Measurements from ENCODE around the gene PRR7. TPM values are rescaled to one million over a fixed set of nuclear protein-coding genes. Genes with fewer than 3 reads are reported as not detected.

Gene PRR7
- total and polyA plus RNA-seq, 7 donors: 0.39 to 3.8 (median 1.8) TPM

- intact Hi-C loops (cut with DNase I): no loop called here
- Histone ChIP-seq H3K27me3 (ENCODE audit: insufficient read depth in 3 of 3, low read length in 2 of 3) (no peaks in the 10 kb centered on the region), H3K4me3 (peak overlapping the region; percentile 81), H3K4me1 (peaks cover 26% of the 10 kb centered on the region), H3K27ac (peak overlapping the region; percentile 86), H3K9me3 (no peaks in the 10 kb centered on the region), H3K36me3 (ENCODE audit: insufficient read depth in 1 of 2, low read depth in 1 of 2) (peaks cover 0 to 8% of the 10 kb centered on the region in 2 donors)
- DNase-seq (peak in 1 of 2 donors; percentile 48), ATAC-seq (no peak)
- 14 to 22% (median 15%) methylated on average over 11 of the region's 11 CpGs for WGBS, 3 donors
- no peak for TF ChIP-seq CTCF (IDR thresholded peaks at IDR 0.05)
Measured at GRCh38 chr5:177427211-177427822, 19.3 kb upstream of the PRR7 start.

GRCh38 chr5:177427919-177428573 is 18.6 kb upstream of the PRR7 start:
- ATAC-seq (no peak), DNase-seq (peak in 1 of 2 donors; percentile 52)
- intact Hi-C loops (cut with DNase I): no loop called here
- no peaks in the 10 kb centered on the region for H3K9me3 ChIP-seq
- no peaks in the 10 kb centered on the region for H3K27me3 ChIP-seq (ENCODE audit: insufficient read depth in 3 of 3, low read length in 2 of 3)
- WGBS, 3 donors: 73 to 82% (median 78%) methylated on average over 11 of the region's 11 CpGs
- peaks cover 0 to 16% of the 10 kb centered on the region in 2 donors for H3K36me3 ChIP-seq (ENCODE audit: insufficient read depth in 1 of 2, low read depth in 1 of 2)
- H3K4me1 ChIP-seq: peaks cover 31% of the 10 kb centered on the region
- peak overlapping the region; percentile 81 for H3K4me3 ChIP-seq
- TF ChIP-seq CTCF (IDR thresholded peaks at IDR 0.05): no peak
- no peak overlapping the region for H3K27ac ChIP-seq

- WGBS, 3 donors: 82 to 88% (median 88%) methylated on average over 10 of the region's 10 CpGs
- H3K36me3 ChIP-seq (ENCODE audit: insufficient read depth in 1 of 2, low read depth in 1 of 2): peaks cover 0 to 22% of the 10 kb centered on the region in 2 donors
- ATAC-seq (no peak), DNase-seq (no peak)
- TF ChIP-seq CTCF (IDR thresholded peaks at IDR 0.05): no peak
- H3K4me3 ChIP-seq: peak overlapping the region; percentile 81
- no peak overlapping the region for H3K27ac ChIP-seq
- H3K4me1 ChIP-seq: peaks cover 31% of the 10 kb centered on the region
- H3K27me3 ChIP-seq (ENCODE audit: insufficient read depth in 3 of 3, low read length in 2 of 3): no peaks in the 10 kb centered on the region
- intact Hi-C loops (cut with DNase I): no loop called here
- H3K9me3 ChIP-seq: no peaks in the 10 kb centered on the region
Measured at GRCh38 chr5:177428574-177429217, 17.9 kb upstream of the PRR7 start.

GRCh38 chr5:177429248-177430040 is 17.2 kb upstream of the PRR7 start:
- intact Hi-C loops (cut with DNase I): no loop called here
- Histone ChIP-seq H3K9me3 (no peaks in the 10 kb centered on the region), H3K4me1 (peaks cover 31% of the 10 kb centered on the region), H3K27me3 (ENCODE audit: insufficient read depth in 3 of 3, low read length in 2 of 3) (no peaks in the 10 kb centered on the region), H3K36me3 (ENCODE audit: insufficient read depth in 1 of 2, low read depth in 1 of 2) (peaks cover 0 to 30% of the 10 kb centered on the region in 2 donors), H3K27ac (no peak overlapping the region), H3K4me3 (no peak overlapping the region)
- WGBS, 3 donors: 85 to 91% (median 86%) methylated on average over 6 of the region's 6 CpGs
- ATAC-seq: no peak
- no peak for TF ChIP-seq CTCF (IDR thresholded peaks at IDR 0.05)
- DNase-seq: peak; percentile 54 to 80

Measured in psoas muscle (tissue), 8 donors.